CD4-positive, alpha-beta T cell treated with Interferon alpha-2 for 1 hour (primary cell): ENCODE data around the gene NEXN.
A peak's percentile ranks its signal among the peaks of the same experiment; 100 is the strongest.
"Not testable (repeated sequence)": the region's sequence is repeated elsewhere in the genome, so short reads cannot be mapped to it uniquely, and the experiment has no call there.

Source experiments
- DNase-seq, 2 donors: peaks; one replicate each; pipeline ENCODE4 v3.0.0-alpha.2; 2020 to 2022

The NEXN gene

DNA sequence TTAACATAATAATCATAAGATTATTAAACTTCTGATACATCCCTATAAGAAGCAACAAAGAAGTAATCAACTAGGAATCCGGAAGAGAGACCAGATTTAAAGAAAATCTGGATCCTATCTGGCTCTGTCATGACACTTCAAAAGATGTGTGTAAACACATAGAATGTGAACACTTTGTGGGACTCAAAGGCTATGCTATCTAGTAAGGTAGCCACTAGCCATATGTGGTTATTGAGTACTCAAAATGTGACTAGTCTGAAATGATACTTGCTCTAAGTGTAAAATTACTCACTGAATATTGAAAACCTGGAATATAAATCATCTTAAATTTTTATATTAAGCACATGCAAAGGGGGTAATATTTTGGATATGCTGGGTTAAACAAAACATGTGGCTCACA is 81.8 kb downstream of the NEXN start:
- DNase-seq = no peak

DNA sequence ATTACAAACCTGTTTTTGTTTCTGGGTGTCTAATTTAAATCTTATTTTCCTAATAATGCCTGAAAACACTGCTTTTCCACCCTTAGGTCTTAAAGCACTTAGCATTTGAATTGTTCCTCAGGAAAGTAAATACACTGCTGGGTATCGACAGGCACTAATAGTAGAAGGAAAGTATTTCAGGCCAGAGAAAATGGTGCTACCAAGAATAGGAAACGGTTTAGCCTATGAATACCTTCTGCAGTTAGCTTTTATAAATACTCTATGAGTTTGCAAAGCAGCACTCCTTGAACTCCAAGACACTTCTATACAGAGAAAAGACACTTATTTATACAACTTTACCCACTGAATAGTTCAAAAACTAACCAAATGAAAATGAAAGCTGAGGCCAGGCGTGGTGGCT is 83.7 kb downstream of the NEXN start:
- DNase-seq = no peak

DNA sequence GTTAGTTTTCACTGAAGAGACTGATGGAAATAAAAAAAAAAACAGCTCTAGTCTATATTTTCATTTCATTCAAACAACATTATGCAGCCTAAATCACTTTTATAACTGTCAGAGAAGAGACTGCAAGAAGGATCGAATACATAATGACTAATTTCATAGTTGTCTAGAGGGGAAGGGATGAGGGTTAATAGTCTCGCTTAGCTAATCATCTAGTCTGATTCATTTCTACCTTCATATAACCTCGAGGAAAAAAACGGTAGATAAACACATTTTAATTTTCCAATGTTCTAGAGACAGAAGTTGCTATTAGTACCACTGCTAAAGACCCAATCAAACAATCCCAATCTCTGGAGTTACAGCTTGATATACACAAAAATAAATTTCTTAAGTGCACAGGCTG is 87.0 kb downstream of the NEXN start:
- DNase-seq = no peak

DNA sequence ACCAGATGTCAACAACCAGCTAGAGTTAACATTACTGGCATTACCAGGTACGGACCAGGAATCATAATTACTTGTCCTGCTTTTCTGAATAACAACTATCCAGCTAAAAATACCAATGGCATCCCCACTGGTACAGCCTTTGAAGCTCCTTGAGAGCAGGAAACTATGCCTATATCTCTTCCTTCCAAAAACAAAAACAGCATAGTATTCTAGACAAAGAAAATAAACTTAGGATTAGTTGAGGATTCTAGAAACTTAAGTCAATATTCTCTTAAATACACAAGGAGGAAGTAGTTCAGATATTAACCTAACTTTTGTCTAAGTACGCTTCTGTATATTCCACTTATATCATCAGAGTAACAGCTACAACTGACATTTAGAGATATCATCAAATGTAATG is 87.5 kb downstream of the NEXN start:
- no peak for DNase-seq

DNA sequence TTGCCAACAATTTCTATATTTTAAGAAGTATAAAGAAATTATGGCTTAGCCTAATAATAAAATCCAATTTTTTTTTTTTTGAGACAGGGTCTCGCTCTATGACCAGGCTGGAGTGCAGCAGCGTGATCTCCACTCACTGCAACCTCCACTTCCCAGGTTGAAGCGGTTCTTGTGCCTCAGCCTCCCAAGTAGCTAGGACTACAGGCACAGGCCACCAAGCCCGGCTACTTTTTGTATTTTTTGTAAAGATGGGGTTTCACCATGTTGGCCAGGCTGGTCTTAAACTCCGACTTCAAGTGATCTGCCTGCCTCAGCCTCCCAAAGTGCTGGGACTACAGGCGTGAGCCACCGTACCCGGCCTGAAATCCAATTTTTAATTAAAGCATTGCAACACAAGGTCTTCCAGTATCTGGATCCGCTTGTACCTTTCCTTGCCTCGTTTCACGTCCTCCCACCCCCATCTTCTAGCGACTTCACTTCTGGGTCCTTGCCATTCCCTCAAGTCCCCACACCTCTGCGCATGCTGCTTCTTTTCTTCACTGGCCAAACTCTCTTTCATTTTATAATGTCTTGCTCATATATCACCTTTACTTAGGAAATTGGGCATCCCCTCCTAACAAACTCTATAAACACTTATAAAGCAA is 88.1 kb downstream of the NEXN start:
- peak in 1 of 2 donors; percentile 29 for DNase-seq

DNA sequence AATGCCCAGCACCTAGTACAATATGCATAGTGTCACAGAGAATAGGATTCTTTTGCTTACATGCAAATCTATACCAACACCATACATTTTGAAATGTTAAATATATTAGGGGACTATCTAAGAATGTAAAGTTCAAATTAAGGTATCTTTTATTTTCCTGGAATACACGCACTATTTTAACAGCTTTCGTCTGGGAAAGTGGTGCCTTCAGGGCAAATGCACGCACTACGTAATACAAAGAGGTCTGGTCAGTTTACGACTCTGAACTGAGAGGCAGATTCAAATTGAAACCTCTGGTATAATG is 89.5 kb downstream of the NEXN start:
- no peak for DNase-seq

DNA sequence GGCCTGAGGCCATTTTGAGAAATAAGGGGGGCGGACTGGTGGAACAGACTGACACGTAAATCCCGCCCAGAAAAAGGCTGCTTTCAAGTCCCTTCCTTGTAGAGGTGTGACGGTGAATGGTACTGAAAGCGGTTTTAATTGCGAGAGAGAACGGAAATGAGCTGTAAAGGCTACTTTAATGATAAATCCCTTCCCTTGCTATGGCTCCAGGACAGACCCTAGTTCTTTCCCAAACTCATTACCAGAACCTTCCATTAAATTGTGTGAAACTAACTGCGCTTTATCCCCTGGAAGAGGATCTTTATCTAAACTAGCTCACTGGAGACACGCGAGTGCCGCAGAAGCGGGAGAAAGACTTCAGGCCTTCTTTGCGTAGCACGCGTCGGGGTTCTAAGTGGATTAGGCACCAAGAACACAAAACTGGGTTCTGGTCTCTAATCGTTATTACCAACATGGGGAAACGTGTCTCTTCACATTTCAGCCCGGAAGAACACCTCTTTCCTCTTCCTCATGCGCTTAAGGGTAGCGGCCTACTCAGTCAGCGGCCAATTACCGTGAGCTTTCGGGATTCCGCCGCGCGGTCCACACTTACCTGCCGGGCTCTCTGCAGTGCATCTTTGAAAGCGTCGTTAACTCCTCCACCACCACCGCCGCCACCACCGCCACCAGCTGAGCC is 90.0 kb downstream of the NEXN start:
- peak; percentile 87 to 93 for DNase-seq

DNA sequence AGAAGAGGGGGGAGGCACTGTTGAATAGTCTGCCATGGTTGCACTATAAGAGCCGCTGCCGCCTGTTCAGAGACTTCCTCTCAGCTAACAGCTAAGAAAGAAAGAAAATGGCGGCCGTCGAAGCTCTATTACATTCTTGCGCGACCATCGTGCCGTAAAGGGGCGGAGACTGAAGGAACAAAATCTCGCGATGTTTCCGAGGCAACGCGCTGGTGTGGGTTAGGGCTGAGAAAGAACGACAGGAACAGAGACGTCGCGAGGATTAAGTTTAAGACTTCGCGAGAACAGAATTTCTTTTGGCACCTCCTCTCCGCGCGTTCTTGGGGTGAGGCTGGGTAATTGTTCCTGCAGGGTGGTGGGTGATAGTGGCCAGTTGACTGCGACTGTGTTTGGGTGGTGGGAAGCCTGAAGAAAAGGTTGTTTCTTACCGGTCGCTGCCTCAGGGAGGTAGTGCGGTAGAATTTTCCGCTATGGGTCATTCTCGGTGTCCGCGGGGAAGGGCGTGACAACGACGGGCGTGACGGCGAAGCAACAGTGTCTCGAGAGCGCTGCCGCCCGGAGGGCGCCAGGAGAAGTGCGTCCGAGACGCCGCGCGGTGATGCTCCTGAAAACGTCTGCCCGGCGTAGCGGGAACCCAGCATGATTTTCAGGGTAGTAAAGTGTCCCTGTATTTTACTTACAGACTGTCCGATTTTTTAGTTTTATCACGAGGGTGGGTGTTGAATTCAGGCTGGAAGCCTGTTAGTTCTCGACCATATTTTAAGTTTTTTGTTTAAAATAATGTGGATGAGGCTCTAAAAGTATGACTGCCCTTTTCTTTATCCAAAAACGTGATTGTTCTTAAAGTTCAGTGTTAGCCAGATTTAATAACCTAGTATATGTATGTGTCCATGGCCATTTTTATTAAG is 90.8 kb downstream of the NEXN start, which contains the start of gene FUBP1:
FUBP1 (minus strand) TSS at position 104 of the 908 bp plus-strand sequence; CDS start at position 36, 68 bp downstream.
- peak; percentile 97 to 99 for DNase-seq

DNA sequence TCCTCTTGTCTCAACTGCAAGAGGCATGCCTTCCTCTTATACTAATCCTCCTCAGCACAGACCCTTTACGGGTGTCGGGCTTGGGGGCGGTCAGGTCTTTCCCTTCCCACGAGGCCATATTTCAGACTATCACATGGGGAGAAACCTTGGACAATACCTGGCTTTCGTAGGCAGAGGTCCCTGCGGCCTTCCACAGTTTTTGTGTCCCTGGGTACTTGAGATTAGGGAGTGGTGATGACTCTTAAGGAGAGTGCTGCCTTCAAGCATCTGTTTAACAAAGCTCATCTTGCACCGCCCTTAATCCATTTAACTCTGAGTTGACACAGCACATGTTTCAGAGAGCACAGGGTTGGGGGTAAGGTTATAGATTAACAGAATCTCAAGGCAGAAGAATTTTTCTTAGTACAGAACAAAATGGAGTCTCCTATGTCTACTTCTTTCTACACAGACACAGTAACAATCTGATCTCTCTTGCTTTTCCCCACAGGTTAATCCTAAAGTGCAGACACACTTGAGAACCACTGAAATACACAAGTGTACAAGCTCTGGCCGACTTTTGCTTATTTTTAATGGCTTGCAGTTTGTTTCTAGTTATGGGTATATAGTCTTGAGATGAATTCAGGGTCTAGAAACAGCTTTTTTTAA is 95.0 kb downstream of the NEXN start:
- not testable (repeated sequence) for DNase-seq

DNA sequence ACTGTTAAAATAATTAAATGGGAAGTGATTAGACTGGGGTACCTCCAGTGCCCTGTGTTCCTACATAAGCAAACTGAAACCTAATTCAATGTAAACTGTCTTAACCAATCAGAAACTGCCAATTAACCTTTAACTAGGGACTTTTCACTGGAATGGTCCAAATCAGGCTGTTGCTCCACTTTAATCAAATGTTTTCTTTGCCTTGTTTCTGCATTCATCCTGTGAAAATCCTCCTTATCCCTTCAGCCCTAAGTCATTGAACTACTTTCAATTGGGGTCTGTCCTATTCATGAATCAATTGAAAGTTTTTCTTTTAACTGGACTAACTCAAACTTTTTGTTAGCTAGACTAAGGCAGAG is 95.6 kb downstream of the NEXN start:
- no peak for DNase-seq

DNA sequence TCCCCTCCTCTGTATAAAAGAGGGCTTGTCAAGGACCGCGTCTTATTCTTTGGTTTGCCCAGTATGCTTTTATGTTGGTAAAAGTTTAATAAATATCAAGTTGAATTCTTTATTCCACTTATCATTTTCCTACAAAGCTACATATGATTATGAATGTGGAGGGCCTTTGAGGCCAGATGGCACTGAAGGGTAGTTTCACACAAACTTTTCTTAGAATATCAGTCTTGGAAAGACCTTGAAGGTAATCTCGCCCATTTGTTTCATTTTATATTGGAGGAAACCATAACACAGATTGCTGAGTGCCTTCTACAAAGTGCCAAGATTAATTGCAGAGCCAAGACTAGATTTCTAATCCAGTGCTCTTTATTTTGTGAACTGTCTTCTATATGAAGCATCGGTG is 96.2 kb downstream of the NEXN start:
- no peak for DNase-seq

DNA sequence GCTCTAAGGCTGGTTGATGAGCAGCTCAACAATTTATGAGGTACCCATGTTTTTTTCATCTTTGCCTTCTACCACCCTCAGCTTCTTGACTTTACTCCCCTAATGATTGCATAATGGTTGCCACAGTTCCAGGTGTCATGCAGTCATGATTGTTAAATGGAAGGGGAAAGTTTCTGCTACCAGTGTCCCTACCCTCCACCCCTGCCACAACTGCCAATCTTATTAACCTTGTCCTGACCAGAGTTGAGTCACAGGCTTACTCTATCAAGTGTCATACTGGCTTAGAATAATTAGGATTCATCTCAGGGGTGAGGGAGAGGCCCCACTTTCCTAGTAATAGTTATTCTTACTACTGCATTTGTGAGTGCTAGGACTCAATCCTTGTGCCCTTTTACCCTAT is 98.4 kb downstream of the NEXN start:
- no peak for DNase-seq

DNA sequence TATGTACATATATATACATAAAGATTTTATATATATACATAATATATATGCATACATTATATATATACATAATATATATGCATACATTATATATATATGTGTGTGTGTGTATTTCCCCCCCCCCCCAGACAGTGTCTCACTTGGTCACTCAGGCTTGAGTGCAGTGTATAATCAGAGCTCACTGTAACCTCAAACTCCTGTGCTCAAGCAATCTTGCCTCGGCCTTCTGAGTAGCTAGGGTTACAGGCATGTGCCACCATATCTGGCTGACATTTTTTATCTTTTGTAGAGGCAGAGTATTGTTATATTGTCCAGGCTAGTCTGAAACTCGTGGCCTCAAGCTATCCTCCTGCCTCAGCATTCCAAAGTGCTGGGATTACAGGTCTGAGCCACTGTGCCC is 99.5 kb downstream of the NEXN start:
- DNase-seq = no peak

DNA sequence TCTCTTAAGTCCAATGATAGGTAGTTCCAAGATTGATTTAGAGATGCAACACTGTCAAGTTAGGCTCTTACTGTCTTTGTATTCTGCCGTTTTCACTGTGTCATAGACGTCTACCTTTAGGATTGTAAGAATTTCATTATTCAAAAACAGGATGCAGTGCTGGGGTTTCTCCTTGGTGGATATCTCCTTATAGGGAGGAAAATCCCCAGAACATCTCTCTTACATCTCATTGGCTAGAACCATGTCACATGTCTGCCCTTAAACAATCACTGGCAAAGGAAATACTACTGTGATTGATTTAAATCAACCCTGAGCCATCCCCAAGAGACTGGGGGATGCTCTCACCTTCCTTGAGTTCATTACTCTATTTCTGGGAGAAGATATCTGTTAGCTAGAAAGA is 101.3 kb downstream of the NEXN start:
- DNase-seq = no peak

DNA sequence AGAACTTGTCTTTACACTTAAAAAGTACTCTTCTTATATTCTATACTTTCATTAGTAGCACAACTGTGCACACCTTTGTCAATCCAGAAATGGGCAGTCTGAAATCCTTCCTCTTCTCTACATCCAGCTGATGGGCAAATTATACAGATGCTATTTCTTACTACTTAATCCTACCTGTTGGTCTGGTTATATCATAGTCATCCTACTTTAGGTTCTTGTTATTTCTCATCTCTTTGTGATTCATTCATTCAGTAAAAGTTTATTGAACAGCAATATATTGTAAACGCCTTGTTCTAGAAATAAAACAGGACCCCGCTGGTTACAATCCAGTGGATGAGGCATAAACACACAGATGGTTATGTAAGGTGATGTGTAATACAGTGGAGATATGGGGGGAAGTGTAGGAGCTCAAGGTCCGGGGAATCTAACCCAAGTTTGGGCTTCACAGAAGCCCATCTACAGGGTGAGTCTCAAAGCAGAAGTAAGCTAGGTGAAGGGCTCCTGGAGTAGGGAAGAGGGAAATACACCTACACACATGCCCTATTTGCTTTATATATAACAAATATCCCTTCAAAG is 102.3 kb downstream of the NEXN start:
- no peak for DNase-seq

DNA sequence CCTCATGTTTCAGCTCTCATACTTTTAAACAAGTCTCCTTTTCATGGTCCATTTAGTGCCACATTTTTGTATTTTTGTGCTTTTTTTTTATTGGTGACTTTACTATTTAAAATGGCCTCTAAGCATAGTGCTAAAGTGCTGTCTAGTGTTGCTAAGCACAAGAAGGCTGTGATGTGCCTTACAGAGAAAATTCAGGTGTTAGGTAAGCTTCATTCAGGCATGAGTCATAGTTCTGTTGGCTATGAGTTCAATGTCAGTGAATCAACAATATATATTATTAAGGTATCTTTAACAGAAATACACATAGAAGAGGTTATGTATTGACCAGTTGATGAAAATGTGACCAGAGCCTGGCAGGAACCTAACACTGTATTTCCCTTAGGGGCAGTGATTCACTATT is 103.2 kb downstream of the NEXN start:
- DNase-seq = no peak
